NOMO-1 treated with DMSO at 0.1 percent for 48 hours (cell line): ENCODE measurements around the gene CCPG1.
A peak's percentile ranks its signal among the peaks of the same experiment; 100 is the strongest.
"Not testable (repeated sequence)": the region's sequence is repeated elsewhere in the genome, so short reads cannot be mapped to it uniquely, and the experiment has no call there.

Experiments used
- DNase-seq: peaks from one replicate; lab custom pipeline; 2025; ENCODE audit not compliant: unreplicated experiment; lab: John Stamatoyannopoulos, UW

CCPG1 gene

GRCh38 chr15:55408012-55408928 is at the start of gene CCPG1, which contains the start of gene PIERCE2:
Gene CCPG1, minus strand, starts transcription at chr15:55408359. Its CDS starts 18,935 bp downstream, at chr15:55389424.
Gene PIERCE2, plus strand, starts transcription at chr15:55408495. Its CDS starts 274 bp downstream, at chr15:55408769.
- DNase-seq, result peak; percentile 87

DNA sequence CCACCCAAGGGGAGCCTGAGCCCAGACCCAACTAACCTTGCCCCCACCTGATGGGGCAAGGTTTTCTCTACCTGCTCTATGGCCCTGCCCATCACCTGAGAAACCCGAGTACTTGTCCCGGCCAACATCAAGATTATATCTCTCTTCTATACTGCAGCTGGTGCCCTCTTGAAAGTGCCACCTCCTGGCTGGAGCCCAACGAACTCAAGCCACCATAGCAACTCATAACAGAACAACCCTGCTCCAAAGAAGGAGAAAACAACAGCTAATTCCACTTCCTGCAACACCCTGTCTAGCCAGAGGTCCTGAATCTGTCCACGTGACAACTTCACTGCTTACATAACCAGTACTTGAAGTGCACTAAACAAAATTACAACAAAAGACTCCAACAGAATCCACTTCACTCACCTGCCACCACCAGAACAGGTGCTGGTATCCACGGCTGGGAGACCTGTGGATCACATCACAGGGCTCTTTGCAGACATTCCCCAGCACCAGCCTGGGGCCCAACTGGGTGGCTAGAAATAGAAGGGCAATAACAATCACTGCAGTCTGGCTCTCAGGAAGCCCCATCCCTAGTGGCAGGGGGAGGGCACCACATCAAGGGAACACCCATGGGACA is 49.4 kb upstream of the CCPG1 start:
- no peak for DNase-seq

GRCh38 chr15:55447030-55447394 is 38.9 kb upstream of the CCPG1 start:
- not testable (repeated sequence) for DNase-seq

- not testable (repeated sequence) for DNase-seq
Measured at GRCh38 chr15:55446379-55447029, 38.3 kb upstream of the CCPG1 start.

GRCh38 chr15:55445936-55446335 is 37.8 kb upstream of the CCPG1 start:
- not testable (repeated sequence) for DNase-seq

DNA sequence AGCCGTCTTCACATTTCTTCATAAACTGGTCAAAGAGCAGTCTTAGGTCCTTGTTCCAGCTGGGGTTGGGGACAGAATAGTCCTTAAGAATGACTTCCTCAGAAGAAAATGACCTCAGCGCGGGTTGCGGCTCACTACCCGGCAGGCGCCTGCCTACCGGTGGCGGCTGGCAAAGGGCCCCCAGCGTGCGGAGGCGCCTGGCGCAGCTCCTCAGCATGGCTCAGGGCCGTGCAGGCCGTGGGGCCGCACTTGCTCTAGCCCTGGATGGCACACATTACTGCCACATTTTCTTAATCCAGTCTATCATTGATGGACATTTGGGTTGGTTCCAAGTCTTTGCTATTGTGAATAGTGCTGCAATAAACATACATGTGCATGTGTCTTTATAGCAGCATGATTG is 35.0 kb upstream of the CCPG1 start:
- not testable (repeated sequence) for DNase-seq

- DNase-seq, result peak; percentile 56
Measured at GRCh38 chr15:55434989-55435825, 27.0 kb upstream of the CCPG1 start.

DNA sequence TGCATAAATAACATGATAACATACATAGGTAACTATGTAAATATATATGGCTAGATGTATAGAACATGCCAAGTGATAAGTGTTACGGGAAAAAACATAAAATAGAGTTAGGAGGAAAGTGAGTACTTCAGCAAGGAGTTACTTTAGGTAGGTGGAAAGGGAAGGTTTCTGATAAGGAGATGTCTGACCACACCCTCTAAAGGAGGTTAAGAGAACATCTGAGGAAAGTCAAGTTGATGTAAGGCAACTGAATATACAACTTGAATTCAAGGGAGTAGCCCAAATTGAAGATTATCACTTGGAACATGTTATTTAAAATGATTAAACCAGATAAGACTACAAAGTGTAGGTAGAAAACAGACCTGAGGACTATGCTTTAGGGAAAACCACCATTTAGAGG is 13.9 kb upstream of the CCPG1 start:
- no peak for DNase-seq

- DNase-seq, result peak; percentile 45
Measured at GRCh38 chr15:55420171-55420866, 12.2 kb upstream of the CCPG1 start.

DNA sequence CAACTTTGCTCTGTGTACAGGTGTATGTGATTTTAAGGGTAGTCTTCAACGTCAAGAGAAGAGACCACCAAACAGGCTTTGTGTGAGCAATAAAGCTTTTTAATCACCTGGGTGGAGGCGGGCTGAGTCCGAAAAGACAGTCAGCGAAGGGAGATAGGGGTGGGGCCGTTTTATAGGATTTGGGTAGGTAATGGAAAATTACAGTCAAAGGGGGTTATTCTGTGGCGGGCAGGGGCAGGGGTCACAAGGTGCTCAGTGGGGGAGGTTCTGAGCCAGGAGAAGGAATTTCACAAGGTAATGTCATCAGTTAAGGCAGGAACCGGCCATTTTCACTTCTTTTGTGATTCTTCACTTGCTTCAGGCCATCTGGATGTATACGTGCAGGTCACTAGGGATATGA is 9.5 kb upstream of the CCPG1 start:
- DNase-seq, result not testable (repeated sequence)

- DNase-seq, result not testable (repeated sequence)
Measured at GRCh38 chr15:55408976-55409375, 817 bp upstream of the CCPG1 start.

DNA sequence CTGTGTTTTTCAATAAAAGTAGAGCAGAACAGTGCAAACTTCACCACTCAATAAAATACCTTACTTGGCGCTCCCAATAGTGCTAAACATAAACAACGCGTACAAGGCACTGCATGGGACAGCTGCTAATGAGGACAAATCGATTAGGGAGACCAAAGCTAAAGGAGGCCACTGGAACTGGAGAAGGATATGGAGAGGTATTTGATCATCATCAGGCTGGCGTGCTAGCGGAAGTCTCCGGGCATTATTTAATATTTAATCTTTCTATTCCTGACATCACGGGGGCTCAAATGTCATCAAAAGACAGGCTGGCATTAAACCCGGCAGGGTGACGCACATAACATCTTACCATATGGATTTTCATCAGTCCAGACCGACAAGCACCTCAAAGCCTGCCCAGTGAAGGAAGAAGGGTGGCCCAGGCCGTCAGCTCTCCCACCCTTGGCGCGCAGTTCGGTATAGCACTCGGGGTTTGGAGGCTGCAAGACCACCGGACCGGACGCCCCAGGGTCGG is 604 bp downstream of the CCPG1 start:
- DNase-seq, result peak; percentile 52

- DNase-seq, result peak; percentile 96
Measured at GRCh38 chr15:55403531-55403930, 4.6 kb downstream of the CCPG1 start.

- DNase-seq, result no peak
Measured at GRCh38 chr15:55402707-55403106, 5.5 kb downstream of the CCPG1 start.

DNA sequence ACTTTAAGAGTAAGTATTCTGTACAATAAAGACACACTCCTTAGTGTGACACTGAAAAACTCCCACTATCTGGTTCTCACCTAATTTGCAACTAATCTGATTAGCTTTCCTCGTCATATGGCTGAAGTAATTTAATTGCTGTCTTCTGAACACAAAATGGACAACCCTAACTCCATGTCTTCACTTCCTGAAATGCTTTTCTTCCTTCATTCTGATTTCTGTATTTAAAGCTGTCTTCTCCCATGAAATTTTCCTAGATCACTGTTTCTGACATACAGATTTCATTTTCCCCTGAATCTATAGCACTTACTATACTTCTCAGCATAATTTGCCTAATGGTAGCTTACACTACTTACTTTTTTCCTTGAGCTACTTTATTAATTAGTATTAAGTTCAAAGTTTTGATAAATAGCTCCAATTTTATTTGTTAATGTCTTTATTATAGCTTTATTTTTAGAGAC is 6.3 kb downstream of the CCPG1 start:
- no peak for DNase-seq

DNA sequence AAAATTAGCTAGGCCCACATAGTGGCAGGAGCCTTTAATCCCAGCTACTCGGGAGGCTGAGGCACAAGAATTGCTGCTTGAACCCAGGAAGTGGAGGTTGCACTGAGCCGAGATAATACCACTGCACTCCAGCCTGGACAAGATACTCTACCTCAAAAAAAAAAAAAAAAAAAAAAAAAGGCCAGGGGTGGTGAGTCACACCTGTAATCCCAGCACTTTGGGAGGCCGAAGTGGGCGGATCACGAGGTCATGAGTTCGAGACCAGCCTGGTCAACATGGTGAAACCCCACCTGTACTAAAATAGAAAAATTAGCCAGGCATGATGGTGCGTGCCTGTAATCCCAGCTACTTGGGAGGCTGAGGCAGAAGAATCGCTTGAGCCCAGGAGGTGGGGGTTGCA is 8.1 kb downstream of the CCPG1 start:
- not testable (repeated sequence) for DNase-seq

DNA sequence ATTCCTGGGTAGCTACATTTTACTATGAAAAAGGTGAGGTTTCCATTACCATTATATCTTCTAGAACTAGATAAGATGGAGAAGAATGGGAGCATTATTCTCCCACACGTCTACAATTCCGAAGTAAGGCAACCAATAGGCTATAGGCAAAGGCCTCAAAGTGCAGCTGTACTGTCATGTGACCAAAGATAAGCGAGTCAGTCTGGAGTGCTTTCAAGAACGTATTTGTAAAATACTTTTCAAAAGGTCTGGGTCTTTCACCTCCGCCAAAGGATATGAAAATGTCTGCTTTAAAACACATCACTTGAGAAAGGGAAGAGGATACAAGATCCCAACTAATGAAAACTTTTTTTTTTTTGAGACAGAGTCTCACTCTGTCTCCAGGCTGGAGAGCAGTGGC is 9.9 kb downstream of the CCPG1 start:
- DNase-seq, result no peak

DNA sequence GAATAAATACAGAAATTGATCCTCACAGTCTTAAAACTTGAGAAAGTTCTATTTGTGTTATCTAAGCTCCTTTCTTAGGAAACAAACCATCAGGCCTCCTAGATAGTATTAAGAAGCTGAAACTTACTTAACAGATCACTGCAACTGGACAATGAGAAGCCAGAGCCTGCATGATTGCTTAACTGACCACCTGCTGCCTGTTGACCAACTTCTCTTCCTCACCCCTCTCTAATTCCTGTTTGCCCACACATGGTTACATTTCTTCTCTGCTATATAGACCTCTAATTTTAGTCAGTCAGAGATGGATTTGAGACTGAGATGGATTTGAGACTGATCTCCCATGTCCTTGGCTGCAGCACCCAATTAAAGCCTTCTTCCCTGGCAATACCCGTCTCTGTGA is 13.5 kb downstream of the CCPG1 start:
- peak; percentile 68 for DNase-seq

DNA sequence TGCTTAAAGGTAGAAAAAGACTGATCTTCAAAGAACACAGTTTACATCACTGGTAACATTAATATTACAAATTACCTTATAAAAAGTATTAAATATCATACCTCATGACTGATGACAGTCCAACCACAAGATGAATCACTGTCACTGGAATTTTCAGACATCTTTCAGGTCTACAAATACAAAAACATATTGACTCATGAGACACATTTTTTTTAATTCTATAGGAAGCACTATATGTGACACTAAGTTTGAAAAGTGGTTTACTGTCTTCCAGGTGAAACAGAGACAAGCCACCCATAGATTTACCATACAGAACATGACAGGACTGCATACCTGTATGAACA is 18.9 kb downstream of the CCPG1 start:
- no peak for DNase-seq

- no peak for DNase-seq
Measured at GRCh38 chr15:55387027-55387426, 21.1 kb downstream of the CCPG1 start.
